GM23338 (cell line): ENCODE data around the gene DOCK6. TPM values are rescaled to one million over a fixed set of nuclear protein-coding genes. Genes with fewer than 3 reads are reported as not detected.

Experiments used
- ATAC-seq: fragments of 200-7000 bp; cut with Tn5 transposase; 3 replicates; pipeline ENCODE4 v1.9.1; 2020
- DNase-seq: peaks from one replicate; pipeline ENCODE4 v3.0.0-alpha.2; 2015; ENCODE audit warnings: low spot score
- H2AFZ ChIP-seq: fragments of 200-600 bp; sonication (generic); 2 replicates; pipeline ENCODE4 v1.8.0; 2016; ENCODE audit warnings: antibody characterized with exemption, mild to moderate bottlenecking, moderate library complexity
- H3F3A ChIP-seq: fragments of 200-600 bp; sonication (generic); replicated peaks from 2 replicates; pipeline ENCODE4 v1.8.0; 2017; ENCODE audit warnings: antibody characterized with exemption, mixed run types, low read depth
- H3K27ac ChIP-seq: fragments of 200-600 bp; sonication (generic); 2 replicates; pipeline ENCODE4 v1.6.1; 2016; ENCODE audit warnings: low read depth
- H3K27me3 ChIP-seq: fragments of 200-600 bp; sonication (generic); 2 replicates; pipeline ENCODE4 v1.8.0; 2016; ENCODE audit warnings: mild to moderate bottlenecking, mixed run types, moderate library complexity; ENCODE audit not compliant: insufficient read depth
- H3K36me3 ChIP-seq: fragments of 200-600 bp; sonication (generic); 2 replicates; pipeline ENCODE4 v1.8.0; 2016; ENCODE audit warnings: mild to moderate bottlenecking; ENCODE audit not compliant: insufficient read depth
- H3K4me1 ChIP-seq: fragments of 200-600 bp; sonication (generic); 2 replicates; pipeline ENCODE4 v1.8.0; 2016; ENCODE audit warnings: mild to moderate bottlenecking, moderate library complexity; ENCODE audit not compliant: insufficient read depth
- H3K4me2 ChIP-seq: fragments of 200-600 bp; sonication (generic); 2 replicates; pipeline ENCODE4 v1.7.1; 2017; ENCODE audit warnings: mixed run types
- H3K4me3 ChIP-seq: fragments of 200-600 bp; sonication (generic); 2 replicates; pipeline ENCODE4 v1.6.1; 2016; ENCODE audit warnings: mixed run types
- H3K79me2 ChIP-seq: fragments of 200-600 bp; sonication (generic); replicated peaks from 2 replicates; pipeline ENCODE4 v1.8.0; 2017; ENCODE audit warnings: mild to moderate bottlenecking; ENCODE audit not compliant: insufficient read depth
- H3K9me2 ChIP-seq: fragments of 200-600 bp; sonication (generic); 2 replicates; pipeline ENCODE4 v1.8.0; 2017; ENCODE audit not compliant: insufficient read depth
- H4K20me1 ChIP-seq: fragments of 200-600 bp; sonication (generic); replicated peaks from 2 replicates; pipeline ENCODE4 v1.8.0; 2017; ENCODE audit warnings: mild to moderate bottlenecking; ENCODE audit not compliant: insufficient read depth
- H3K27ac Mint-ChIP-seq: 2 replicates; pipeline ENCODE4 v1.8.0; 2020; ENCODE audit warnings: inconsistent platforms, mild to moderate bottlenecking, moderate library complexity, mixed read lengths
- H3K27me3 Mint-ChIP-seq: 3 replicates; pipeline ENCODE4 v1.8.0; 2022; ENCODE audit warnings: low read depth, mild to moderate bottlenecking, moderate library complexity, mixed read lengths, inconsistent platforms; ENCODE audit not compliant: insufficient read depth, poor library complexity
- H3K36me3 Mint-ChIP-seq: 3 replicates; pipeline ENCODE4 v1.8.0; 2021; ENCODE audit warnings: low read depth, mild to moderate bottlenecking, inconsistent platforms, moderate library complexity, mixed read lengths
- H3K4me1 Mint-ChIP-seq: 3 replicates; pipeline ENCODE4 v1.8.0; 2020; ENCODE audit warnings: mild to moderate bottlenecking, inconsistent platforms, mixed read lengths
- H3K4me3 Mint-ChIP-seq: 3 replicates; pipeline ENCODE4 v1.8.0; 2021; ENCODE audit warnings: moderate library complexity, mild to moderate bottlenecking, inconsistent platforms, mixed read lengths
- H3K9me3 Mint-ChIP-seq: 3 replicates; pipeline ENCODE4 v1.8.0; 2020; ENCODE audit warnings: moderate library complexity, mild to moderate bottlenecking, inconsistent platforms, mixed read lengths
- CREB1 ChIP-seq: fragments of 250-450 bp; sonication (Bioruptor Pico); IDR thresholded peaks from 2 replicates; pipeline ENCODE4 v1.5.0; 2020; ENCODE audit warnings: low read depth, mild to moderate bottlenecking, moderate library complexity
- CTCF ChIP-seq, 2 experiments: fragments of 200-600 bp in 1 of 2; sonication (generic) in 1 of 2; conservative IDR thresholded peaks; 2 replicates each; pipeline versions ENCODE4 v1.5.1 to v1.6.1; 2016 to 2017; ENCODE audit warnings: antibody characterized with exemption in 2 of 2, low read depth in 2 of 2, mild to moderate bottlenecking in 2 of 2, moderate library complexity in 1 of 2
- EZH2 ChIP-seq: fragments of 200-600 bp; sonication (generic); IDR thresholded peaks from one replicate; pipeline ENCODE4 v1.8.0; 2017; ENCODE audit warnings: antibody characterized with exemption, mild to moderate bottlenecking, low read depth; ENCODE audit not compliant: unreplicated experiment
- EZH2phosphoT487 ChIP-seq: fragments of 200-600 bp; sonication (generic); IDR thresholded peaks from one replicate; pipeline ENCODE4 v1.8.1; 2018; ENCODE audit warnings: antibody characterized with exemption; ENCODE audit not compliant: unreplicated experiment
- JUNB ChIP-seq: IDR thresholded peaks from one replicate; pipeline ENCODE4 v1.6.1; 2016; ENCODE audit warnings: antibody characterized with exemption; ENCODE audit not compliant: unreplicated experiment
- NANOG ChIP-seq: IDR thresholded peaks from 2 replicates; pipeline ENCODE4 v1.6.1; 2016; ENCODE audit warnings: antibody characterized with exemption, borderline replicate concordance
- REST ChIP-seq: IDR thresholded peaks from one replicate; pipeline ENCODE4 v1.6.1; 2018; ENCODE audit warnings: antibody characterized with exemption; ENCODE audit not compliant: unreplicated experiment
- STAT1 ChIP-seq: IDR thresholded peaks from one replicate; pipeline ENCODE4 v1.6.1; 2016; ENCODE audit warnings: antibody characterized with exemption; ENCODE audit not compliant: unreplicated experiment
- ZNF114 ChIP-seq: fragments of 250-450 bp; sonication (Bioruptor Pico); IDR thresholded peaks from 2 replicates; pipeline ENCODE4 v1.5.0; 2020; ENCODE audit warnings: mild to moderate bottlenecking, moderate library complexity
- ZNF331 ChIP-seq: fragments of 250-450 bp; sonication (Bioruptor Pico); IDR thresholded peaks from 2 replicates; pipeline ENCODE4 v1.5.0; 2020; ENCODE audit warnings: low read depth, mild to moderate bottlenecking, moderate library complexity
- polyA plus RNA-seq: library from polyadenylated mRNA; unstranded; fragments of >200 nt; fragmentation: Nextera tagmentation; extraction: Ambion mirVana; gene quantifications from 2 replicates; pipeline ENCODE4 v1.2.1, GENCODE V29; 2016
- total RNA-seq: library from RNA; depleted of rRNA; stranded (reverse); fragments of >200 nt; shearing (Covaris generic); gene quantifications from 2 replicates; pipeline ENCODE4 v1.2.3, GENCODE V29; 2014
- TF ChIP-seq, protein P1 (sequence below): IDR thresholded peaks from 2 replicates; pipeline ENCODE4 v1.6.1; 2016; ENCODE audit warnings: antibody characterized with exemption
- TF ChIP-seq, protein P2 (sequence below): fragments of 250-450 bp; sonication (Bioruptor Pico); IDR thresholded peaks from 2 replicates; pipeline ENCODE4 v1.5.0; 2020; ENCODE audit warnings: mild to moderate bottlenecking, moderate library complexity

Gene DOCK6
- total and polyA plus RNA-seq, 2 experiments from 2014 or later = 34.6 to 49.0 TPM

- Histone ChIP-seq H3K79me2 (no peaks in the 10 kb centered on the region), H3K9me2 (no peaks in the 10 kb centered on the region), H3K36me3 (no peaks in the 10 kb centered on the region; the same call in 1 of the 2 replicates), H3K4me2 (no peak overlapping the region), H3F3A (0 out of 2 replicates have a peak, but pooled peaks cover 6% of the 10 kb centered on the region), H3K4me3 (no peak overlapping the region), H2AFZ (no peak overlapping the region), H3K27me3 (no peaks in the 10 kb centered on the region), H3K27ac (no peak overlapping the region), H3K4me1 (no peaks in the 10 kb centered on the region; the same call in 1 of the 2 replicates), H4K20me1 (no peaks in the 10 kb centered on the region; the same call in 1 of the 2 replicates)
- Mint-ChIP-seq H3K27ac (no peak overlapping the region), H3K36me3 (peaks cover 24% of the 10 kb centered on the region), H3K27me3 (peaks cover 4% of the 10 kb centered on the region), H3K4me1 (no peaks in the 10 kb centered on the region), H3K4me3 (no peak overlapping the region), H3K9me3 (no peaks in the 10 kb centered on the region)
- ATAC-seq = no peak
- TF ChIP-seq JUNB (no peak), STAT1 (no peak), CTCF (conservative IDR thresholded peaks at IDR 0.05; ENCODE audit: low read depth in 2 of 2) (no peak), EZH2 (no peak), ZNF331 (CRISPR knock-in tag) (no peak), NANOG (no peak), REST (no peak), CREB1 (CRISPR knock-in tag) (no peak), EZH2phosphoT487 (no peak), ZNF114 (no peak)
- TF ChIP-seq, protein P1, sequence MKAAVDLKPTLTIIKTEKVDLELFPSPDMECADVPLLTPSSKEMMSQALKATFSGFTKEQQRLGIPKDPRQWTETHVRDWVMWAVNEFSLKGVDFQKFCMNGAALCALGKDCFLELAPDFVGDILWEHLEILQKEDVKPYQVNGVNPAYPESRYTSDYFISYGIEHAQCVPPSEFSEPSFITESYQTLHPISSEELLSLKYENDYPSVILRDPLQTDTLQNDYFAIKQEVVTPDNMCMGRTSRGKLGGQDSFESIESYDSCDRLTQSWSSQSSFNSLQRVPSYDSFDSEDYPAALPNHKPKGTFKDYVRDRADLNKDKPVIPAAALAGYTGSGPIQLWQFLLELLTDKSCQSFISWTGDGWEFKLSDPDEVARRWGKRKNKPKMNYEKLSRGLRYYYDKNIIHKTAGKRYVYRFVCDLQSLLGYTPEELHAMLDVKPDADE = no peak
- TF ChIP-seq, protein P2, sequence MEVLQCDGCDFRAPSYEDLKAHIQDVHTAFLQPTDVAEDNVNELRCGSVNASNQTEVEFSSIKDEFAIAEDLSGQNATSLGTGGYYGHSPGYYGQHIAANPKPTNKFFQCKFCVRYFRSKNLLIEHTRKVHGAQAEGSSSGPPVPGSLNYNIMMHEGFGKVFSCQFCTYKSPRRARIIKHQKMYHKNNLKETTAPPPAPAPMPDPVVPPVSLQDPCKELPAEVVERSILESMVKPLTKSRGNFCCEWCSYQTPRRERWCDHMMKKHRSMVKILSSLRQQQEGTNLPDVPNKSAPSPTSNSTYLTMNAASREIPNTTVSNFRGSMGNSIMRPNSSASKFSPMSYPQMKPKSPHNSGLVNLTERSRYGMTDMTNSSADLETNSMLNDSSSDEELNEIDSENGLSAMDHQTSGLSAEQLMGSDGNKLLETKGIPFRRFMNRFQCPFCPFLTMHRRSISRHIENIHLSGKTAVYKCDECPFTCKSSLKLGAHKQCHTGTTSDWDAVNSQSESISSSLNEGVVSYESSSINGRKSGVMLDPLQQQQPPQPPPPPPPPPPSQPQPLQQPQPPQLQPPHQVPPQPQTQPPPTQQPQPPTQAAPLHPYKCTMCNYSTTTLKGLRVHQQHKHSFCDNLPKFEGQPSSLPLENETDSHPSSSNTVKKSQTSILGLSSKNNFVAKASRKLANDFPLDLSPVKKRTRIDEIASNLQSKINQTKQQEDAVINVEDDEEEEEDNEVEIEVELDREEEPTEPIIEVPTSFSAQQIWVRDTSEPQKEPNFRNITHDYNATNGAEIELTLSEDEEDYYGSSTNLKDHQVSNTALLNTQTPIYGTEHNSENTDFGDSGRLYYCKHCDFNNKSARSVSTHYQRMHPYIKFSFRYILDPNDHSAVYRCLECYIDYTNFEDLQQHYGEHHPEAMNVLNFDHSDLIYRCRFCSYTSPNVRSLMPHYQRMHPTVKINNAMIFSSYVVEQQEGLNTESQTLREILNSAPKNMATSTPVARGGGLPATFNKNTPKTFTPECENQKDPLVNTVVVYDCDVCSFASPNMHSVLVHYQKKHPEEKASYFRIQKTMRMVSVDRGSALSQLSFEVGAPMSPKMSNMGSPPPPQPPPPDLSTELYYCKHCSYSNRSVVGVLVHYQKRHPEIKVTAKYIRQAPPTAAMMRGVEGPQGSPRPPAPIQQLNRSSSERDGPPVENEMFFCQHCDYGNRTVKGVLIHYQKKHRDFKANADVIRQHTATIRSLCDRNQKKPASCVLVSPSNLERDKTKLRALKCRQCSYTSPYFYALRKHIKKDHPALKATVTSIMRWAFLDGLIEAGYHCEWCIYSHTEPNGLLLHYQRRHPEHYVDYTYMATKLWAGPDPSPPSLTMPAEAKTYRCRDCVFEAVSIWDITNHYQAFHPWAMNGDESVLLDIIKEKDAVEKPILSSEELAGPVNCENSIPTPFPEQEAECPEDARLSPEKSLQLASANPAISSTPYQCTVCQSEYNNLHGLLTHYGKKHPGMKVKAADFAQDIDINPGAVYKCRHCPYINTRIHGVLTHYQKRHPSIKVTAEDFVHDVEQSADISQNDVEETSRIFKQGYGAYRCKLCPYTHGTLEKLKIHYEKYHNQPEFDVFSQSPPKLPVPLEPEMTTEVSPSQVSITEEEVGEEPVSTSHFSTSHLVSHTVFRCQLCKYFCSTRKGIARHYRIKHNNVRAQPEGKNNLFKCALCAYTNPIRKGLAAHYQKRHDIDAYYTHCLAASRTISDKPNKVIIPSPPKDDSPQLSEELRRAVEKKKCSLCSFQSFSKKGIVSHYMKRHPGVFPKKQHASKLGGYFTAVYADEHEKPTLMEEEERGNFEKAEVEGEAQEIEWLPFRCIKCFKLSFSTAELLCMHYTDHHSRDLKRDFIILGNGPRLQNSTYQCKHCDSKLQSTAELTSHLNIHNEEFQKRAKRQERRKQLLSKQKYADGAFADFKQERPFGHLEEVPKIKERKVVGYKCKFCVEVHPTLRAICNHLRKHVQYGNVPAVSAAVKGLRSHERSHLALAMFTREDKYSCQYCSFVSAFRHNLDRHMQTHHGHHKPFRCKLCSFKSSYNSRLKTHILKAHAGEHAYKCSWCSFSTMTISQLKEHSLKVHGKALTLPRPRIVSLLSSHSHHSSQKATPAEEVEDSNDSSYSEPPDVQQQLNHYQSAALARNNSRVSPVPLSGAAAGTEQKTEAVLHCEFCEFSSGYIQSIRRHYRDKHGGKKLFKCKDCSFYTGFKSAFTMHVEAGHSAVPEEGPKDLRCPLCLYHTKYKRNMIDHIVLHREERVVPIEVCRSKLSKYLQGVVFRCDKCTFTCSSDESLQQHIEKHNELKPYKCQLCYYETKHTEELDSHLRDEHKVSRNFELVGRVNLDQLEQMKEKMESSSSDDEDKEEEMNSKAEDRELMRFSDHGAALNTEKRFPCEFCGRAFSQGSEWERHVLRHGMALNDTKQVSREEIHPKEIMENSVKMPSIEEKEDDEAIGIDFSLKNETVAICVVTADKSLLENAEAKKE (CRISPR knock-in tag) = no peak
- no peak for DNase-seq
Observed at GRCh38 chr19:11187441-11187840, 74.9 kb downstream of the DOCK6 start.
